H9 (cell line): ENCODE data around the gene OSBPL2. TPM values are rescaled to one million over a fixed set of nuclear protein-coding genes. Genes with fewer than 3 reads are reported as not detected.

Source experiments
- DNase-seq: peaks from one replicate; pipeline ENCODE4 v3.0.0-alpha.2; 2017
- H2AFZ ChIP-seq: one replicate; pipeline ENCODE4 v1.6.1; 2013; ENCODE audit warnings: mild to moderate bottlenecking, low read length, control low read depth, moderate library complexity
- H2AK5ac ChIP-seq: 2 replicates; pipeline ENCODE4 v1.6.1; 2013; ENCODE audit warnings: low read length, control low read depth, mixed read lengths; ENCODE audit not compliant: insufficient read length
- H2BK120ac ChIP-seq: one replicate; pipeline ENCODE4 v1.6.1; 2013; ENCODE audit warnings: low read depth, mild to moderate bottlenecking, low read length, control low read depth, inconsistent platforms; ENCODE audit not compliant: poor library complexity, severe bottlenecking
- H2BK12ac ChIP-seq: 2 replicates; pipeline ENCODE4 v1.6.1; 2013; ENCODE audit warnings: low read length, control low read depth, mixed read lengths, low read depth; ENCODE audit not compliant: insufficient read length
- H2BK15ac ChIP-seq: 2 replicates; pipeline ENCODE4 v1.6.1; 2013; ENCODE audit warnings: low read depth, low read length, control low read depth
- H2BK20ac ChIP-seq: one replicate; pipeline ENCODE4 v1.6.1; 2013; ENCODE audit warnings: low read depth, mild to moderate bottlenecking, low read length, control low read depth, inconsistent platforms; ENCODE audit not compliant: poor library complexity, severe bottlenecking
- H2BK5ac ChIP-seq: 2 replicates; pipeline ENCODE4 v1.6.1; 2013; ENCODE audit warnings: low read length, control low read depth, mixed read lengths; ENCODE audit not compliant: insufficient read length
- H3K14ac ChIP-seq: 2 replicates; pipeline ENCODE4 v1.6.1; 2013; ENCODE audit warnings: low read length, control low read depth; ENCODE audit not compliant: insufficient read depth
- H3K18ac ChIP-seq: 2 replicates; pipeline ENCODE4 v1.6.1; 2013; ENCODE audit warnings: low read depth, mild to moderate bottlenecking, mixed read lengths, low read length, control low read depth; ENCODE audit not compliant: insufficient read length
- H3K23ac ChIP-seq: 2 replicates; pipeline ENCODE4 v1.6.1; 2013; ENCODE audit warnings: low read length, control low read depth, mixed read lengths, low read depth; ENCODE audit not compliant: insufficient read length
- H3K23me2 ChIP-seq: 2 replicates; pipeline ENCODE4 v1.6.1; 2013; ENCODE audit warnings: low read depth, mild to moderate bottlenecking, mixed read lengths, low read length, control low read depth; ENCODE audit not compliant: insufficient read length, poor library complexity, severe bottlenecking
- H3K27ac ChIP-seq: 2 replicates; pipeline ENCODE4 v1.5.1; 2013; ENCODE audit warnings: low read length, control low read depth, mixed read lengths, low read depth; ENCODE audit not compliant: insufficient read length
- H3K27me3 ChIP-seq: 2 replicates; pipeline ENCODE4 v1.6.1; 2013; ENCODE audit warnings: low read length, control low read depth, inconsistent platforms; ENCODE audit not compliant: insufficient read depth
- H3K4ac ChIP-seq: 2 replicates; pipeline ENCODE4 v1.6.1; 2013; ENCODE audit warnings: low read depth, mild to moderate bottlenecking, control low read depth, inconsistent platforms, low read length, moderate library complexity
- H3K4me1 ChIP-seq: 2 replicates; pipeline ENCODE4 v1.6.1; 2013; ENCODE audit warnings: low read length, control low read depth, inconsistent platforms; ENCODE audit not compliant: insufficient read depth
- H3K4me2 ChIP-seq: 2 replicates; pipeline ENCODE4 v1.6.1; 2013; ENCODE audit warnings: low read length, control low read depth, mixed read lengths; ENCODE audit not compliant: insufficient read length, insufficient read depth
- H3K56ac ChIP-seq: 2 replicates; pipeline ENCODE4 v1.6.1; 2013; ENCODE audit warnings: low read depth, mild to moderate bottlenecking, mixed read lengths, low read length, control low read depth; ENCODE audit not compliant: insufficient read length
- H3K79me1 ChIP-seq: 2 replicates; pipeline ENCODE4 v1.6.1; 2013; ENCODE audit warnings: low read depth, mild to moderate bottlenecking, moderate library complexity, low read length, control low read depth, inconsistent platforms; ENCODE audit not compliant: insufficient read depth, poor library complexity, severe bottlenecking
- H3K79me2 ChIP-seq: 2 replicates; pipeline ENCODE4 v1.6.1; 2013; ENCODE audit warnings: low read length, control low read depth, inconsistent platforms; ENCODE audit not compliant: insufficient read depth
- H3K9ac ChIP-seq: 2 replicates; pipeline ENCODE4 v1.6.1; 2013; ENCODE audit warnings: low read length, control low read depth, mixed read lengths; ENCODE audit not compliant: insufficient read length; ENCODE audit errors: extremely low read depth
- H3K9me3 ChIP-seq: one replicate; pipeline ENCODE4 v1.6.1; 2013; ENCODE audit warnings: low read depth, low read length, inconsistent platforms; ENCODE audit not compliant: control insufficient read depth
- H3T11ph ChIP-seq: one replicate; pipeline ENCODE4 v1.6.1; 2013; ENCODE audit warnings: mild to moderate bottlenecking, low read length, control low read depth, inconsistent platforms
- H4K20me1 ChIP-seq: one replicate; pipeline ENCODE4 v1.6.1; 2013; ENCODE audit not compliant: control insufficient read depth, insufficient read length, insufficient read depth
- H4K5ac ChIP-seq: 2 replicates; pipeline ENCODE4 v1.6.1; 2013; ENCODE audit warnings: low read depth, mild to moderate bottlenecking, mixed read lengths, low read length, control low read depth; ENCODE audit not compliant: insufficient read length
- H4K8ac ChIP-seq: replicated peaks from 2 replicates; pipeline ENCODE4 v1.6.1; 2013; ENCODE audit warnings: low read length, control low read depth, mixed read lengths, low read depth; ENCODE audit not compliant: insufficient read length
- H4K91ac ChIP-seq: 2 replicates; pipeline ENCODE4 v1.6.1; 2013; ENCODE audit warnings: low read depth, mild to moderate bottlenecking, moderate library complexity, mixed read lengths, low read length, control low read depth; ENCODE audit not compliant: insufficient read length
- H3K27ac Mint-ChIP-seq, 3 experiments: 2 replicates in 2 of 3; 3 replicates in 1 of 3; pipeline ENCODE4 v1.8.0; 2020 to 2021; ENCODE audit warnings: mixed read lengths in 3 of 3, mild to moderate bottlenecking in 1 of 3, moderate library complexity in 1 of 3
- H3K27me3 Mint-ChIP-seq: 2 replicates; pipeline ENCODE4 v1.8.0; 2021; ENCODE audit warnings: low read depth, mild to moderate bottlenecking, moderate library complexity, mixed read lengths
- H3K36me3 Mint-ChIP-seq, 3 experiments: 2 replicates in 2 of 3; 3 replicates in 1 of 3; pipeline ENCODE4 v1.8.0; 2020 to 2021; ENCODE audit warnings: low read depth in 3 of 3, mixed read lengths in 3 of 3; ENCODE audit not compliant: insufficient read depth in 1 of 3
- H3K4me1 Mint-ChIP-seq, 2 experiments: 2 replicates each; pipeline ENCODE4 v1.8.0; 2020; ENCODE audit warnings: mixed read lengths in 2 of 2
- H3K4me3 Mint-ChIP-seq, 2 experiments: 2 replicates in 1 of 2; 3 replicates in 1 of 2; pipeline ENCODE4 v1.8.0; 2020 to 2021; ENCODE audit warnings: mild to moderate bottlenecking in 2 of 2, mixed read lengths in 2 of 2, moderate library complexity in 1 of 2
- H3K9me3 Mint-ChIP-seq, 2 experiments: 2 replicates in 1 of 2; 3 replicates in 1 of 2; pipeline ENCODE4 v1.8.0; 2020; ENCODE audit warnings: mild to moderate bottlenecking in 2 of 2, mixed read lengths in 2 of 2, moderate library complexity in 1 of 2
- WGBS: extraction: QIAGEN DNeasy Blood & Tissue Kit; methylation state at CpG from one replicate; pipeline ENCODE4 v1.1.7; 2013; ENCODE audit warnings: missing lambda C conversion rate, low lambda C conversion rate, mixed read lengths; ENCODE audit not compliant: insufficient read length; ENCODE audit errors: extremely low coverage; 5-methylcytosine and 5-hydroxymethylcytosine counted together
- total RNA-seq: library from RNA; stranded (reverse); gene quantifications from 2 replicates; pipeline ENCODE4 v1.2.1, GENCODE V29; 2021
- TF ChIP-seq, protein P1 (sequence below): fragments of 200-600 bp; sonication (generic); conservative IDR thresholded peaks from 3 replicates; pipeline ENCODE4 v1.8.0; 2021; ENCODE audit warnings: antibody characterized with exemption, mild to moderate bottlenecking

OSBPL2 gene
- total RNA-seq, 1 experiment from 2014 or later: 47.3 TPM

DNA sequence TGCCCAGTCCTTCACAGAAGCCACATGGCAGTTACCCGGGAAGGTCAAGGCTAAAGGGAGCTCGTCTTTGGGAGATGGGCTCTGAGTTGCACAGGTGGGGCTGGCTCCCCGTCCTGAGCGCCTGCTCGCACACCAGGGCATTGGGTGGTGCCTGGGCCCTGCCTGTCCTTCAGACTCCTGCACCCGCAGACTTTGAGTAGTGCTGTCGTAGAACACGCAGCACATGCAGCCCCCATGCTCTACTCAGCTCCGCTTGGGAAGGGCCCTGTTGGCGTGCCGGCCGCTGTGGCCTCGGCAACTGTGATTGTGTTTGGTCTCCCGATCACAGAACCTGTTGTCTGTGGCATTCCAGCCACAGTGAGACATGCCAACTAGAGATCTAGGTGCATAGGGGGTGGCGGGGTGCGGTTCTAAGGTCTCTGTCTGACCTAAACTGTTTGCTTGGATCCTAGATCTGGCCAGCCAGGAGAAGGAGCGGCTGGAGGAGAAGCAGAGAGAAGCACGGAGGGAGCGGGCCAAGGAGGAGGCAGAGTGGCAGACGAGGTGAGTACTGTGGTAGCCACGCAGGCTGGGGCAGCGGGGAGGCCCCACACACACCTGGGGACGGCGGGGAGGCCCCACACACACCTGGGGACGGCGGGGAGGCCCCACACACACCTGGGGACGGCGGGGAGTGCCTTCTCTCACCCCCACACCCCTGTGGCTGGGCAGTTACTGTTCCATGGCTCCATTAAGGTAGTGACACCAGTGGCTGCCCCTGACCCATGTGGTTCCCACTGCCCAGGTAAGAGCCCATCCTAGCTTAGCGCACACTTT is 53.1 kb downstream of the OSBPL2 start:
- Histone ChIP-seq H2BK120ac (no peak overlapping the region), H3K23ac (no peak overlapping the region), H2BK15ac (no peak overlapping the region), H3K23me2 (no peaks in the 10 kb centered on the region), H3K79me1 (no peaks in the 10 kb centered on the region), H3K14ac (no peak overlapping the region), H3K56ac (no peak overlapping the region), H3K4me2 (no peak overlapping the region), H4K91ac (no peak overlapping the region), H3K9me3 (no peaks in the 10 kb centered on the region), H4K5ac (no peak overlapping the region), H3K27ac (no peak overlapping the region), H4K8ac (no peak overlapping the region), H2BK12ac (no peak overlapping the region), H3T11ph (no peak overlapping the region), H2BK5ac (no peak overlapping the region), H2AK5ac (no peak overlapping the region), H4K20me1 (peaks cover 3% of the 10 kb centered on the region), H3K4ac (no peak overlapping the region), H2BK20ac (no peak overlapping the region), H2AFZ (no peak overlapping the region), H3K9ac (no peak overlapping the region), H3K18ac (no peak overlapping the region), H3K79me2 (no peaks in the 10 kb centered on the region), H3K27me3 (no peaks in the 10 kb centered on the region), H3K4me1 (no peaks in the 10 kb centered on the region)
- H3K27ac Mint-ChIP-seq: peak overlapping the region in 2 of 3 experiments; percentile 15 to 61; a peak in 2 of 7 replicates
- H3K4me1 Mint-ChIP-seq: no peaks in the 10 kb centered on the region
- no peak overlapping the region for H3K4me3 Mint-ChIP-seq
- no peak for DNase-seq
- H3K27me3 Mint-ChIP-seq: no peaks in the 10 kb centered on the region; the same call in 1 of the 2 replicates
- TF ChIP-seq, protein P1, sequence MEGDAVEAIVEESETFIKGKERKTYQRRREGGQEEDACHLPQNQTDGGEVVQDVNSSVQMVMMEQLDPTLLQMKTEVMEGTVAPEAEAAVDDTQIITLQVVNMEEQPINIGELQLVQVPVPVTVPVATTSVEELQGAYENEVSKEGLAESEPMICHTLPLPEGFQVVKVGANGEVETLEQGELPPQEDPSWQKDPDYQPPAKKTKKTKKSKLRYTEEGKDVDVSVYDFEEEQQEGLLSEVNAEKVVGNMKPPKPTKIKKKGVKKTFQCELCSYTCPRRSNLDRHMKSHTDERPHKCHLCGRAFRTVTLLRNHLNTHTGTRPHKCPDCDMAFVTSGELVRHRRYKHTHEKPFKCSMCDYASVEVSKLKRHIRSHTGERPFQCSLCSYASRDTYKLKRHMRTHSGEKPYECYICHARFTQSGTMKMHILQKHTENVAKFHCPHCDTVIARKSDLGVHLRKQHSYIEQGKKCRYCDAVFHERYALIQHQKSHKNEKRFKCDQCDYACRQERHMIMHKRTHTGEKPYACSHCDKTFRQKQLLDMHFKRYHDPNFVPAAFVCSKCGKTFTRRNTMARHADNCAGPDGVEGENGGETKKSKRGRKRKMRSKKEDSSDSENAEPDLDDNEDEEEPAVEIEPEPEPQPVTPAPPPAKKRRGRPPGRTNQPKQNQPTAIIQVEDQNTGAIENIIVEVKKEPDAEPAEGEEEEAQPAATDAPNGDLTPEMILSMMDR: no peak
- no CpG with 5 or more reads among the region's 29 CpGs for WGBS
- H3K36me3 Mint-ChIP-seq: peaks cover 10 to 59% (median 41%) of the 10 kb centered on the region in 3 experiments; a peak in 6 of 7 replicates
- no peaks in the 10 kb centered on the region; a peak in 1 of 5 replicates for H3K9me3 Mint-ChIP-seq
